Neural progenitor cell (in vitro differentiated cells): Measurements from ENCODE around the gene C22orf42.
"Not testable (repeated sequence)": the region's sequence is repeated elsewhere in the genome, so short reads cannot be mapped to it uniquely, and the experiment has no call there.

Source experiments
- CTCF ChIP-seq: fragments of 200-600 bp; sonication (generic); IDR thresholded peaks from 2 replicates; pipeline ENCODE4 v1.5.1; 2017; ENCODE audit warnings: antibody characterized with exemption, mild to moderate bottlenecking
- EZH2 ChIP-seq: fragments of 200-600 bp; sonication (generic); IDR thresholded peaks from 2 replicates; pipeline ENCODE4 v1.6.1; 2017; ENCODE audit warnings: antibody characterized with exemption, mild to moderate bottlenecking, moderate library complexity
- EZH2phosphoT487 ChIP-seq: fragments of 200-600 bp; sonication (generic); IDR thresholded peaks from 2 replicates; pipeline ENCODE4 v1.6.1; 2017; ENCODE audit warnings: antibody characterized with exemption

DNA sequence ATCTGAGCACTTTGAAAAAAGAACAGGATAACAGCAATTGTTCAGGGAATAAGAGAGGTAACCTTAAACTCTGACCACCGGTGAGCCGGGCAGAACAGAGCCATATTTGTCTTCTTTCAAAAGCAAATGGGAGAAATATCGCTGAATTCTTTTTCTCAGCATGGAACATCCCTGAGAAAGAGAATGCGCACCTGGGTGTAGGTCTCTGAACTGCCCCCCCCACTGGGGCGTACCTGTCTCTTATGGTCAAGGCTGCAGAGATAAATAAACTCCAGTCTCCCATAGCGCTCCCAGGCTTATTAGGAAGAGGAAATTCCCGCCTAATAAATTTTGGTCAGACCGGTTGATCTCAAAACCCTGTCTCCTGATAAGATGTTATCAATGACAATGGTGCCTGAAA is 12.0 kb downstream of the C22orf42 start:
- not testable (repeated sequence) for TF ChIP-seq CTCF, EZH2phosphoT487, EZH2
